Eye (tissue), 1 donor: ENCODE measurements around the gene GLT8D2.

ENCODE experiments used
- DNase-seq: peaks from one replicate; pipeline ENCODE4 v3.0.0-alpha.2; 2015

The GLT8D2 gene

GRCh38 chr12:103997286-103997900, 52.6 kb downstream of the GLT8D2 start:
- DNase-seq, result peak; percentile 23

DNA sequence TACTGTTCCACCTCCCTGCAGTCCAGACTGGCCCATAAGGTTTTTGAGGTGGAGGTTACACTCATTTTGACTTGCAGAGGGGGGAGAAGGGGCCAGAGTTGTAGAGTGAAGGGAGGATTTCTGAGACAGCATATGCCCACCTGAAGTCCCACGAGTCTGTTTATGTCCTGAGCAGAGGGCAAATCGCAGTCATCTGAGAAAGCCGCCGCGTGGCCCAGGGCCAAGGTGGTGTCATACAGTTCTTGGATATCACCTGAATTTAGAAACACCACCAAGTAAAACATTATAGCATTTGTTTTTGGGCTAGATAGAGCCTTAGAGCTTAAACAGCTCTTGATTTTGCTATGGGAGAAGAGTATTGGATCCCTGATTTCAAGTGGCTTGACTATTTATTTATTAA, 53.4 kb downstream of the GLT8D2 start:
- no peak for DNase-seq

- DNase-seq, result no peak
Observed at GRCh38 chr12:103994235-103994634, 55.8 kb downstream of the GLT8D2 start.

DNA sequence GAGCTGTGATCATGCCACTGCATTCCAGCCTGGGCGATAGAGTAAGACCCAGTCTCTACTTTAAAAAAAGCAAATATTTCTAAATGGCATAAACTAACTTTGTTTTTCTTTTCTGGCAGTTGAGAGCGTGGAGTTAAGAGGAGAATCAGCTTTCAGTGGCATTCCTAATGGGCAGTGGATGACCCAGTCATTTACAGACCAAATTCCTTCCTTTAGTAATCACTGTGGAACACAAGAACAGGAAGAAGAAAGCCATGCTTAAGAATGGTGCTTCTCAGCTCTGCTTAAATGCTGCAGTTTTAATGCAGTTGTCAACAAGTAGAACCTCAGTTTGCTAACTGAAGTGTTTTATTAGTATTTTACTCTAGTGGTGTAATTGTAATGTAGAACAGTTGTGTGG, 63.2 kb downstream of the GLT8D2 start:
- peak; percentile 28 for DNase-seq

DNA sequence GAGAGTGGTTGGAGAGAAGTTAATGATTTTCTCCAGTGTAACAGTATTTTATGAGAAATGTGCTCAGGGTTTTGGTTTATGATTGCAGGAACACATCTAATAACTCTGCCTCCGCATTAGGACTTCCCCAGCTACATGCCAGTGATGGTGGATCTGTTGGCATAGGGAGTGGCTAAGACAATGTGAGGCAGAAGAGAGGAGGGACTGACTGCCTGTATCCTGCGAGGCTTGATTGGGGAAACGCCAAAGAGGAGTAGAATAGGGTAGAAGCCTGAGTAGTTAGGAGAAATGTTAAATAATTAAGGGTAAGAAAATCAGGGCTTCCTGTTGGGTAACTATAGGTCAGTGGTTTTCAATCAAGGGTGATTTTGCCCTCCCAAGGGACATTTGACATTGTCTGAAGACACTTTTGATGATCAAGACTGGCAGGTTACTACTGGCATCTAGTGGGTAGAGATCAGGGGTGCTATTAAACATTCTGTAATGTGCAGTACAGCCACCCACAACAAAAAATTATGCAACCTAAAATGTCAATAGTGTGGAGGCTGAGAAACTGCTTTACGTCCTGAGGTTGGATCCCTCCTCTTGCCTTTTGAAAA, 71.5 kb downstream of the GLT8D2 start:
- DNase-seq, result no peak

GRCh38 chr12:103975368-103975767, 74.6 kb downstream of the GLT8D2 start:
- no peak for DNase-seq

DNA sequence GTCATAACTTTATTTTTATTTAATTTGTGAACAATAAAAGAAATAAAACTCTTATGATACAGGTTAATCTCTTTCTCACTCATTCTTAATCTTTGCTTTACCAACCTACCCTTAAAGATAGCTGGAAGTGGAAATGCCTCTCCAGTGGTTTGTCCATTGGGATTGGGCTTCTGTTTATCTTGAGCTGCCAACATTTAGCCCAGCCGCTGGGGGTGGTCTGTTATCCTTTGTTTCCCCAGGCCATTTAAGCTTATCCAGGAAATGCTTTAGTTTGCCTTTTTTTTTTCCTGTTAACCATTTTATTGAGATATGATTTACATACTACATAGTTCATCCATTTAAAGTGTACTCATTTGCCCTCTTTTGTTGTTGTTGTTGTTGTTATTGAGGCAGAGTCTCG, 76.1 kb downstream of the GLT8D2 start:
- DNase-seq, result no peak

DNA sequence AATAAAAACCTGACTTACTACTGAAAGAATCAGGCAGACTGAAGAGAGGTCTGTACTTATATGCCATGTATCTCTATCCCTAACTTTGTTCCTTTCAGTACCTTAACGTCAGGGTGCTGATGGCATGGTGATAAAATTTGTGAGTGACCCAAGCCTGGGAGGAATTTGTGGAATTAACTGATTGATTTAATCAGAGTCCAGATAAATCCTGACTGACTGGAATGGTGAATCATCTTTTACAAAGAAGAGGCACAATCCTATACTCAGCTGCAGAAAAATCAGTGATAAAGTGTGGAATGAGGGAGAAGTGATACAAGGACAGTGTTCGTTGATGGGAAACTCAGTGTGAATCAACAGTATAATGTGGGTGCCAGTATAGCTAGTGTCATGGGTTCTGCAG, 80.6 kb downstream of the GLT8D2 start:
- no peak for DNase-seq

DNA sequence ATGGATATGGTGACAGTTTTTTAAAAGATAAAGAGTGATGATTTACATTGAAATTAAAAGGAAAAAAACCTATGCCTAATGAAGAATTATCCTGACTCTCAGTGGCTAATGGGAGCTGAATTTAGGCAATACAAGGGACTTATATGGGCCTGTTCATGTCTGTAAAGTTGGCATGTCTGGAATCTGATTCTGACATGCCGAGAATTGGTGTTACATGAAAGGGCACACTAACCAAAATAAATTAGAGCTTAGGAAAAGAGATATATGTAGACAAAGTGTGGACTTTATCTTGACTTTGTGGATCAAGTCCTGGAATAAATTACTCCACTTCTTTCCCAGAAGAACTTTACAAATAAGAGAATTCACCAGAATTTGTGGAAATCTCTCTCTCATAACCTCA, 83.3 kb downstream of the GLT8D2 start:
- DNase-seq, result no peak

DNA sequence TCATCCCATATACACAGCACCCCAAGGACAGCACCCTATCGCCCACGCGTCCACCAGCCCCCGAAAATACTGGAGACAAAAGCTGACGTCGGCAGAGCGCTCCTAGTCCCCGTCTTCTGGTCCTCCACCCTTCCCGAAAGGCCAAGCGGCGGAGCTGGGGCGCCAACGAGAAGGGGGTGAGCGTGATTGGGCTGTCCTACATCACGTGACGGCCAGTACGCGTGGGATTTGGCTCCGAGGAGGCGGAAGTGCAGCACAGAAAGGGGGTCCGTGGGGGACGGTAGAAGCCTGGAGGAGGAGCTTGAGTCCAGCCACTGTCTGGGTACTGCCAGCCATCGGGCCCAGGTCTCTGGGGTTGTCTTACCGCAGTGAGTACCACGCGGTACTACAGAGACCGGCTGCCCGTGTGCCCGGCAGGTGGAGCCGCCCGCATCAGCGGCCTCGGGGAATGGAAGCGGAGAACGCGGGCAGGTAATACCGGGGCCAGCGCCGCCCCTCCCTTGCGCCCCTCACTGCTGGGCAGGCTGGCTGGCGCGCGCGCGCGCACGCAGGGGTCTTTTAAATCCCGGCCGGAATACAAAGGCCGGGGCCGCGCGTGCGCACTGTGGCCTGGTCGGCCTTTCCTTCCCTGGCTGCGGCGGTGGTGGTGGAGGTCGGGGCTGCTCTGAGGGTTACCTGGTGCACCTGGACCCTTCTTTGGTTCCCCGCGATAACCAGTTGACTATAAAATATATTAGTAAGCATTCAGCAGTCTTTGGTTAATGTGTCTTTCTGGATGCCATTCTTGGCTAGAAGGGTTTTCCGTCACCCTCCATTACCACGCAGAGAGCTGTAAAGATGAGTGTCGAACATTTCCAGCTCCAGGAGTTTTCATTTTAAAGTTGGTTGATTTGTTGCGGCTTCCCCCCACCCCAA, 84.1 kb downstream of the GLT8D2 start, which contains the start of gene TDG:
TSS of gene TDG (plus strand) at position 283 of the 915 bp plus-strand sequence. CDS start at position 449, 166 bp downstream.
- DNase-seq, result peak; percentile 99

GRCh38 chr12:103965255-103965589, 84.8 kb downstream of the GLT8D2 start:
- no peak for DNase-seq

DNA sequence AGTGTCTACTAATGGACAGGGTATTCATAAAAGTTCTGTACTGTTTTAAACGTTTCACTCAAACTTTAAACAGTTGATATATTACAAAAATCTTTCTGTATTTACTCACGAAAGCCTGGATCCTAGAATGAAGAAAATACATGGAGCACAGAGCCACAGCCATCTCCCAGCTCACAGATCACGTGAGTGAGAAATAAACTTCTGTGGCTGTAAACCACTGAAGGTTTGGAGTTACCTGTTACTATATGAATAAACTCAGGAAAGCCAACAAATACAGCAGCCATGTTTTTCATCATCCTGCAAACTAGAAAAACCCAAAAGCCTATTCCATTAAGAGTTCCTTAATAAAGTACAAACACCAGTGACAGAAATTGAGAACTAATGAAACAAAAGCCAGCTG, 85.2 kb downstream of the GLT8D2 start:
- no peak for DNase-seq

GRCh38 chr12:103962493-103962892, 87.5 kb downstream of the GLT8D2 start:
- DNase-seq, result peak; percentile 15

DNA sequence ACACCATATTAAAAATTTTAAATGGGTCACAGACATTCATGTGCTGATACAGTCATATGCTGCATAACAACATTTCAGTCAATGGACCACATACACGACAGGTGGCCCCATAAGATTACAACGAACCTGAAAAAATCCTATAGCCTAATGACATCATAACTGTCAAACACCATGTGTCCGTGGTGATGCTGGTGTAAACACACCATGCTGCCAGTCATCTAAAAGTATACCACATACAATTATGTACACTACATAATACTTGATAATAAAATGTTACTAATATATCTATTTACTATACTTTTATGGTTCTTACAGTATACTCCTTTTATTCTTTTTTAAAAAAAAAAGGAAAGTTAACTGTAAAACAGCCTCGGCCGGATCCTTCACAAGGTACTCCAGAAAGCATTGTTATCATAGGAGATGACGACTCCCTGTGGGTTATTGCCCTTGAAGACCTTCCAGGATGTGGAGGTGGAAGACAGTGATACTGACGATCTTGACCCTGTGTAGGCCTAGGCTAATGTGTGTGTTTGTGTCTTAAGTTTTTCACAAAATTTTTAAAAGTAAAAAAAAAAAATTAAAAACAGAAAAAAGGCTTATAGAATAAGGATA, 89.3 kb downstream of the GLT8D2 start:
- no peak for DNase-seq

DNA sequence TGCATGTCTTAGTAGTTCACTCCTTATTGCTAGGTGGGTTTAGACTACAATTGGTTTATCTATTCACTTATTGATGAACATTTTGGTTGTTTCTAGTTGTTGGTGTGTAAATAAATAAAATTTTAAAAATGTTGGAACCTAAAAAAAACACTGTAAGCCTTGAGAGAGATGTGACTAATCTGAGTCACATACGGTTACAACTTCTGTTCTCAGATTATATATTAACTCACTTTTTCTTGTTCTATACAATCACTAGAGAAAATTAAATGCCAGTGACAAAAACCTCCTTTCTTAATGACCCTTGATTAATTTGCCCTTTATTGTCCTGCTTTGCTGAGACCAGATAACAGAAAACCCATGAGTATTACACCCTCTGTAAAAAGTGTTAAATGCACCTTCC, 91.4 kb downstream of the GLT8D2 start:
- DNase-seq, result no peak

DNA sequence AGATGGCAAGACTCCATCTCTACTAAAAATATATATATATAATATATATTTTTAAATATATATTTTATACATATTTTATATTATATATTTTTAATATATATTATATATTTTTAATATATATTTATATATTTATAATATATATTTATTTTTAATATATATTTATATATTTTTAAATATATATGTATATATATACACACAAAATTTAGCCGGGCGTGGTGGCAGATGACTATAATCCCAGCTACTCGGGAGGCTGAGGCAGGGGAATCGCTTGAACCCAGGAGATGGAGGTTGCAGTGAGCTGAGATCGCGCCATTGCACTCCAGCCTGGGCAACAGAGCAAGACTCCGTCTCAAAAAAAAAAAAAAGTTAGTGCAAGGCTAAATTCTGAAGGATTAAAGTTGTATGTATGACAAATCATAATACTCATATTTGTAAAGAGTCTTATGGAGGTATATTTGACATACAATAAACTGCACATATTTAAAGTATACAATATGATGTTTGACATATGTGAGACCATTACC, 92.1 kb downstream of the GLT8D2 start:
- no peak for DNase-seq

DNA sequence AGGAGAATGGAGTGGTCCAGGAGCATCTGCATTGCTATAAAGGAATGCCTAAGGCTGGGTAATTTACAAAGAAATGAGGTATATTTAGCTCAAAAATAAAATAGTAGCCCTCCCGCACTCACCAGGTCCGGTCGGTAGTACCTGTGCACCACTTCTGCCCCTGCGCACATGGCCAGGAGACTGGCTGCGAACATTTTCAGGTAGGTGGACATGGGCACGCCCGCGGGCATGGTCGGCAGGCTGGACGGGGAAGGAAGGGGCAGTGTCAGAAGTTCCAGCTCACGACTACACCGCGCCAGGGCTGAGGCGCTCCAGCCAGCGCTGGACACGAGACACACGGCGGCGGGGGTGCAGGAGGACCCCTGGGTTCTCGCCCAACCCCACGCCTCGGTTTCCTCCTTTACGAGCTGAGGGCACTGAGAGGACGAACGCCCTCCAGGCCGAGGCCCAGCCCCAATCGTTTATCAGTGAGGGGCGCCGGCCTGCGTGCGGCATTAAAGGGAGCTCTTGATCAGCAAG, 93.4 kb downstream of the GLT8D2 start:
- DNase-seq, result no peak

- DNase-seq, result peak; percentile 33
Observed at GRCh38 chr12:103955811-103956508, 94.0 kb downstream of the GLT8D2 start.

DNA sequence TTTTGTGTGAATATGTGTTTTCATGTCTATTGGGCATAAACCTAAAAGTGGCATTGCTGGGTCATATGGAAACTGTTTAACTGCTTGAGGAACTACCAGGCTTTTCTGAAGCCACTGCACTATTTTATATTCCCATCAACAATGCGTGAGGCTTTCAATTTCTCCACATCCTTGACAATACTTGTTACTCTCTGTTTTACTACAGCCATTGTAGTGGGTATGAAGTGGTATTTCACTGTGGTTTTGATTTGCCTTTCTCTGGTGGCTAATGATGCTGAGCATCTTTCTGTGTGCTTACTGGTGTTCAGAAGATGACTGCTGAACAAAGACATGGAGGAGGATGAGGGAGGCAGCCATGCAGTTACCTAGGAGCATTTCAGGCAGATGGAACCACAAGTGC, 97.5 kb downstream of the GLT8D2 start:
- DNase-seq, result no peak

DNA sequence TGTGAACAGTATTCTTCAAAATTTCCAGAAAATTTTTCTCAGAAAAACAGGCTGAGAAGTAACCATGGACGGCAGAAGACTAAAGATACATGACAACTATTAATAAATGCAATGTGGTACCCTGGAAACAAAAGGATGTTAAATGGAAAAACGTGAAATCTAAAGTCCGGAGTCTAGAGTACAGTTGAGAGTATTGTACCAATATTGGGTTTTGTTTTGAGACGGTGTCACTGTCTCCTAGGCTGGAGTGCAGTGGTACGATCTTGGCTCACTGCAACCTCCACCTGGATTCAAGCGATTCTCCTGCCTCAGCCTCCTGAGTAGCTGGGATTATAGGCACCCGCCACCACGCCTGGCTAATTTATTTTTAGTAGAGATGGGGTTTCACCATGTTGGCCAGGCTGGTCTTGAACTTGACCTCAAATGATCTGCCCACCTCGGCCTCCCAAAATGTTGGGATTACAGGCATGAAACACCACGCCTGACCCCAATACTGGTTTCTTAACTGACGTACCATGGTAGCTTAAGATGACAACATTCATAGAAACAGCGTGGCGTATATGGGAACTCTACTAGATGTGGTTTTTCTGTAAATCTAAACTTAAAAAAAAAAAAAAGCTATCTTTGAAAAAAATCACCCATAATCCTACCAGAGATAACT, 101.1 kb downstream of the GLT8D2 start:
- DNase-seq, result no peak

- DNase-seq, result no peak
Observed at GRCh38 chr12:103947871-103948555, 102.0 kb downstream of the GLT8D2 start.
